Osteoblast (primary cell): ENCODE measurements around the gene DCK. TPM values are rescaled to one million over a fixed set of nuclear protein-coding genes. Genes with fewer than 3 reads are reported as not detected.
A peak's percentile ranks its signal among the peaks of the same experiment; 100 is the strongest.

ENCODE experiments used
- DNase-seq: peaks from one replicate; pipeline ENCODE4 v3.0.0; 2011; ENCODE audit warnings: low spot score, mixed read lengths; ENCODE audit not compliant: insufficient read length; ENCODE audit errors: missing footprints
- H2AFZ ChIP-seq: 2 replicates; pipeline ENCODE4 v1.6.0; 2011; ENCODE audit warnings: mild to moderate bottlenecking, low read length
- H3K27ac ChIP-seq: 2 replicates; pipeline ENCODE4 v1.5.1; 2011; ENCODE audit warnings: mild to moderate bottlenecking, low read depth, low read length, moderate library complexity
- H3K27me3 ChIP-seq: 2 replicates; pipeline ENCODE4 v1.6.0; 2012; ENCODE audit warnings: mild to moderate bottlenecking, control low read depth, inconsistent platforms, low read length, moderate library complexity; ENCODE audit not compliant: insufficient read depth
- H3K36me3 ChIP-seq: 2 replicates; pipeline ENCODE4 v1.5.1; 2011; ENCODE audit warnings: mild to moderate bottlenecking, low read length, control low read depth, moderate library complexity; ENCODE audit not compliant: insufficient read depth
- H3K4me1 ChIP-seq: 2 replicates; pipeline ENCODE4 v1.5.1; 2011; ENCODE audit warnings: mild to moderate bottlenecking, low read length, control low read depth, moderate library complexity; ENCODE audit not compliant: insufficient read depth
- H3K4me2 ChIP-seq: 2 replicates; pipeline ENCODE4 v1.6.0; 2011; ENCODE audit warnings: mild to moderate bottlenecking, low read length; ENCODE audit not compliant: insufficient read depth
- H3K4me3 ChIP-seq: fragments of 200-600 bp; sonication (generic); 3 replicates; pipeline ENCODE4 v1.5.1; 2012; ENCODE audit warnings: mild to moderate bottlenecking, low read length, inconsistent platforms; ENCODE audit not compliant: insufficient read depth
- H3K79me2 ChIP-seq: 2 replicates; pipeline ENCODE4 v1.6.0; 2012; ENCODE audit warnings: mild to moderate bottlenecking, low read length, control low read depth, inconsistent platforms; ENCODE audit not compliant: insufficient read depth
- H3K9me3 ChIP-seq: 2 replicates; pipeline ENCODE4 v1.5.1; 2011; ENCODE audit warnings: low read depth, low read length, control low read depth
- H4K20me1 ChIP-seq: 2 replicates; pipeline ENCODE4 v1.6.0; 2012; ENCODE audit warnings: mild to moderate bottlenecking, low read length, control low read depth; ENCODE audit not compliant: insufficient read depth
- CTCF ChIP-seq: IDR thresholded peaks from 2 replicates; pipeline ENCODE4 v1.5.1; 2011; ENCODE audit warnings: mild to moderate bottlenecking, low read depth, low read length, moderate library complexity; ENCODE audit errors: extremely low read depth
- total RNA-seq: library from RNA; depleted of rRNA; stranded (reverse); fragments of >200 nt; gene quantifications from 2 replicates; pipeline ENCODE4 v1.2.3, GENCODE V29; 2012

The DCK gene
- total RNA-seq, 1 donor = 13.8 TPM

- Histone ChIP-seq H3K4me2 (peak overlapping the region; percentile 79), H3K27me3 (no peaks in the 10 kb centered on the region), H3K4me1 (peaks cover 7% of the 10 kb centered on the region), H3K9me3 (no peaks in the 10 kb centered on the region), H4K20me1 (no peaks in the 10 kb centered on the region), H3K27ac (peak overlapping the region; percentile 8), H3K4me3 (peak overlapping the region; percentile 63), H3K36me3 (no peaks in the 10 kb centered on the region), H2AFZ (peak overlapping the region; percentile 88), H3K79me2 (no peaks in the 10 kb centered on the region)
- TF ChIP-seq CTCF = no peak
- DNase-seq = peak; percentile 56
These were observed 81.2 kb downstream of the DCK start for GRCh38 chr4:71074452-71075299.

Other genes starting within 250 kb of the DCK start
- 78.1 and 79.3 TPM in 2 replicates for gene GRSF1, start 153.8 kb upstream of the DCK start, total RNA-seq
- gene MOB1B, start 91.3 kb upstream of the DCK start, total RNA-seq = 14.1 and 15.9 TPM in 2 replicates